Fibroblast of pulmonary artery (primary cell): Measurements from ENCODE around the gene GRAP2.

Source experiments
- DNase-seq: peaks from one replicate; pipeline ENCODE4 v3.0.0-alpha.2; 2010; ENCODE audit warnings: low read depth
- H3K4me3 ChIP-seq: replicated peaks from 2 replicates; pipeline ENCODE4 v1.5.1; 2011; ENCODE audit warnings: low read depth, mild to moderate bottlenecking, control low read depth, low read length, moderate library complexity
- TF ChIP-seq, protein P1 (sequence below): IDR thresholded peaks from 2 replicates; pipeline ENCODE4 v1.5.1; 2011; ENCODE audit warnings: mild to moderate bottlenecking, control low read depth, low read length, inconsistent platforms; ENCODE audit errors: missing control alignments

The GRAP2 gene

DNA sequence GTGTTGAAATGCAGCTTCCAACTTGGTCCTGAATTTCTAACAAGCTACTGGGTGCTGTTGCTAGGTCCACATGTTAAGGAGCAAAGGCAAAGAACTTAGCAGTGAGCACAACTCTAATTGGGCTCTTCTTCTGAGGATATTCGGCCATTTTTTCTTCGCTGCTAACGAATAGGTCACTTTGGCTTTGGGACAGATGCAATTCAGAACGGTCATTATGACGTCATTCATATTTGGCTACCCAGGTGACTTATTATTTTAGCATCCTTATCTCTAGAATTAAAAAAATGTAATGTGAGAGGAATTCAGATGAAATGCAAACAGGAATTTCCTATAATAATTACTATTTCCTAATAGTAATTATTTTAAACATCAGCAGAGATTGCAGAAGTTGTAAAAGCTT is 73.2 kb downstream of the GRAP2 start:
- DNase-seq = no peak
- TF ChIP-seq, protein P1, sequence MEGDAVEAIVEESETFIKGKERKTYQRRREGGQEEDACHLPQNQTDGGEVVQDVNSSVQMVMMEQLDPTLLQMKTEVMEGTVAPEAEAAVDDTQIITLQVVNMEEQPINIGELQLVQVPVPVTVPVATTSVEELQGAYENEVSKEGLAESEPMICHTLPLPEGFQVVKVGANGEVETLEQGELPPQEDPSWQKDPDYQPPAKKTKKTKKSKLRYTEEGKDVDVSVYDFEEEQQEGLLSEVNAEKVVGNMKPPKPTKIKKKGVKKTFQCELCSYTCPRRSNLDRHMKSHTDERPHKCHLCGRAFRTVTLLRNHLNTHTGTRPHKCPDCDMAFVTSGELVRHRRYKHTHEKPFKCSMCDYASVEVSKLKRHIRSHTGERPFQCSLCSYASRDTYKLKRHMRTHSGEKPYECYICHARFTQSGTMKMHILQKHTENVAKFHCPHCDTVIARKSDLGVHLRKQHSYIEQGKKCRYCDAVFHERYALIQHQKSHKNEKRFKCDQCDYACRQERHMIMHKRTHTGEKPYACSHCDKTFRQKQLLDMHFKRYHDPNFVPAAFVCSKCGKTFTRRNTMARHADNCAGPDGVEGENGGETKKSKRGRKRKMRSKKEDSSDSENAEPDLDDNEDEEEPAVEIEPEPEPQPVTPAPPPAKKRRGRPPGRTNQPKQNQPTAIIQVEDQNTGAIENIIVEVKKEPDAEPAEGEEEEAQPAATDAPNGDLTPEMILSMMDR = no peak
- H3K4me3 ChIP-seq = no peak overlapping the region

DNA sequence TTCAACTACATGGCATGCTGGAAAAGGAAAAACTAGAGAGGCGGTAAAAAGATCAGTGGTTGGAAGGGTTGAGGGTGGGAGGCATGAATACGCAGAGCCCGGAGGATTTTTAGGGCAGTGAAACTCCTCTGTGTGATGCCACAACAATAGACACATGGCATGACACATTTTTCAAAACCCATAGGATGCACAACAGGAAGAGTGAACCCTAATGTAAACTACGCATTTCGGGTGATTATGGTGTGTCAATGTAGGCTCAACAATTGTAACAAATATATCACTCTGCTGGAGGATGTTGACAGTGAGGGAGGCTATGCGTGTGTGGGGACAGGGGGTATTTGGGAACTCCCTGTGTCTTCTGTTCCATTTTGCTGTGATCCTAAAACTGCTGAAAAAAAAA is 78.2 kb downstream of the GRAP2 start:
- H3K4me3 ChIP-seq = no peak overlapping the region
- no peak for DNase-seq
- TF ChIP-seq, protein P1 = no peak

DNA sequence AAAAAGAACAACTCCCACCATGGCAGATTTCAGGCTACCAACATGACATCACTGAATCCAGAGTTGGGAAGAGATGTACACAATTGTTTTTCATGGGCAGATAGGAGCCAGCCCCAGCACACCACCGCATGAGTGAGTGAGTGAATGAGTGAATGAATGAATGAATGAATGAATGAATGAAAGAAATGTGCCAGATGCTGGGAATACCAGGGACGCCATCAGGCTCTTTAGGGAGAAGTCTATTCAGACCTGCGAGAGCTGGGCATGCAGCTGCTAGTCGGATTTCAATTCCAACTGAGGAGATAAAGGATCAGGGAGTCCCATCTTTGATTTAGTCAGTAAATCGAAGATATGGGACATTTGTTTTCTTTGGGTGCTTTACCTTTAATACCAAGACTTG is 78.6 kb downstream of the GRAP2 start:
- TF ChIP-seq, protein P1 = no peak
- H3K4me3 ChIP-seq = no peak overlapping the region
- DNase-seq = no peak

DNA sequence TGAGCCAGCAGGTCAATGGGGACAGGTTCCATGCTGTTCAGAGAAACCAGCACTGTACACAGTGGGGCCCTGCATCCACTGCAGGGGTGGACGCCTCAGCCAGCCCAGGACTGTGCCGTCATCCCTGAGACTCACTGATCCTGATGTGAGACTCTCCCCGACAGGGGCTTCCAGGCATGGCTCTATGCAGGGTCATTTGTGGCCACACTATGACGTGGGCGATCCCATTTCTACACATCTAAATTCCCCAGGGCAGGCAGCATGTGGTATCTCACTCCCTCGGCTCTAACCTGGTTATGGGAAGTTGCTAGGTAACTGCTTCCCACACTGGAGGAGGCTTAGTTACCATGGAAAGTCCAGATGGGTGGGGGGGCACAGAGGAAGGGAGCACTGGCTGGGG is 79.7 kb downstream of the GRAP2 start:
- no peak overlapping the region for H3K4me3 ChIP-seq
- DNase-seq = no peak
- TF ChIP-seq, protein P1 = no peak

DNA sequence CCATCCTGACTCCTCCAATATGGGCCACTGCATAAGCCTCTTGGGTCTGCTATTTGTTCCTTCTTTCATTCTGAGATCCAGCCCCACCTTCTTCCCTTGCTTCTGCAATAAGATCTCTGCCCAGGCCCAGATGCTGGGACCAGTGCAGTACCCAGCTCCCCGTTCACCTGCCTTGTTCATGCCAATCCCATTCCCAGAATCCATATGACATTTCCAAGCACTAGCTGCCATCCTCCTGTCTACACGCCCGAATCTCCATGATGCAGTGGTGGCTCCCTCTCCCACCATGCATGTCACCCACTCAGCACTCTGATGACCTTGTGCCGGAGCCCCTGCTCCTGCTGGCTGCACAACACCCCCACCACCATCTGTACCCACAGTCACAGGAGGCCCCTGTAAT is 82.5 kb downstream of the GRAP2 start:
- DNase-seq = no peak
- no peak overlapping the region for H3K4me3 ChIP-seq

DNA sequence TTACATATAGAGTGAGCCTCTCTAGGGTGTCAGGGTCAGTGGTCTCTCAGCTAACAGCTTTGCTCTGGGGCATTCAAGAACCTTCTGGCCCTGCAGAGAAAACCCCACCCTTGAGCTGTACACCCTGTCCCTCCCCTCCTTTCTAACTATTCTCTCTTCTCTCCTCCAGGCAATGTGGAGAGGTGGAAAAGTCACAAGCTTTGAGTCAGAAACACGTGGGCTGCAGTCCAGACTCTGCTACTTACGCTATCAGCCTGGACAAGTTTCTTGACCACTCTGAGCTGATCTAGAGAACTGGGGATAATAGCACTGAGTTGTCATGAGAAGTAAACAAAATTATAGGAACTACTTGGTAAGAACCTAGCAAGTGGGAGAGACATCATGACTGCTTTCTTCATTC is 83.1 kb downstream of the GRAP2 start:
- DNase-seq = peak; percentile 41
- TF ChIP-seq, protein P1 = no peak
- no peak overlapping the region for H3K4me3 ChIP-seq

More for the DNA sequence above, 82.5 kb downstream of the GRAP2 start:
- TF ChIP-seq, protein P1 = no peak

DNA sequence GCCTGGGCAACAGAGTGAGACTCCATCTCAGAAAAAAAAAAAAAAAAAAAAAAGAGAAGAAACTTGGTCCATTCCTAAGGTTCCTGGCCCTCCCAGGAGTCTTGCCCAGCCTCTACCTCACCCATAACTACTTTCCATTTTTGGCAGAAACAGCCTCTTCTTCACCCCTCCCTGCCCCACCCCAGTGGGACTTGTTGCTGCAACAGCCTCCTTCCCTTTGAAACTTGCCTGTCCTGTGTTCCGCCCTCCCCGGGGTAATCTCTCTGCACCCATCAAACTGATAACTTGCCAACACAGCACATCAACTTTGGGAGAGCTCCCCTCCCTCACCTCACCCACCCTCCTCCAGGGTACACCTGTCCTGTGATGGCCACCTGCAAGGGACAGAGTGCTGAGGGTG is 83.9 kb downstream of the GRAP2 start:
- DNase-seq = no peak
- no peak overlapping the region for H3K4me3 ChIP-seq
- TF ChIP-seq, protein P1 = no peak
